Measurements from ENCODE around the gene CSF1R. TPM values are rescaled to one million over a fixed set of nuclear protein-coding genes. Genes with fewer than 3 reads are reported as not detected.
"Not testable (repeated sequence)": the region's sequence is repeated elsewhere in the genome, so short reads cannot be mapped to it uniquely, and the experiment has no call there.

CSF1R gene
- polyA plus RNA-seq, 5 donors: 21.7 to 24.9 (median 23.5) TPM

- DNase-seq: no peak
Measured at GRCh38 chr5:150105928-150106615, 19.7 kb upstream of the CSF1R start.

GRCh38 chr5:150104550-150104870 is 18.2 kb upstream of the CSF1R start:
- no peak for DNase-seq

DNA sequence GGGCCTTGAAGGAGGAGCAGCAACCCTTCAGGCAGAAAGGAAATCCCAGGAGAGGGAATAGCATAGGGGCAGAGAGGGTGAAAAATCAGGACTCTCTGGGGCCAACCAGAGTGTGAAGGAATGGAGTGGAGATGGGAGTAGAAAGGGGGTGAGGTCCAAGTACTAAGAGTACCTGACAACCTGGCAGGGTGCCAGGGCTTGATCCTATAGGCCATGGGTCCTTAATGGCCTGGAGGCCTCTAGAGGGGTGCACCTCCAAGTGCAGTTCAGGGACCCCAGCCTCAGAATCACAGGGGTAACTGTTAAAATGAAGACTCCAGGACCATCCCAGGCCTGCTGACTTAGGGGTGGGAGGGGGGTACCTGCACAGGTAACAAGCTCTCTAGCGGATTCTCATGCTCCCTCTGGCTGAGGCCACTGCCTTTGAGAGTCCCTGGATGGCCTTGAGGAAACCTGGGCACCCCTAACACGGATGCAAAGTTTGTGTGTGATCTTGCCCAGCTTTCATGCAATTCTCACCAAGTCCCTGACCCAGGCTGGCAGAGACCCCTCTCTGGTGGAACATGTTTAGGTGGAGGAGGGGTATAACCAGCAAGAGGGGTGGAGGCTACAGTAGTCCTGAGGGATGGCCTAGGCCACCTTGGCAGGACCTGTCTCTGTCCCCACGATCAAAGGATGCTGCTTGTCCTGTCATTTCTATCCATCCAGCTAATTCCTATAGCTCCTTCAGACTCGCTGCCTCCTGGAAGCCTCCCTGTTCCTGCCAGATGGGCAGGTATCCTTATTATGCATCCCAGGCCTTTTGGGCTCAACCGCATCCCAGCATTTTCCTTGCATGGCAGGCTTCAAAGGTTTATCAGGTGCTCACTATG is 17.6 kb upstream of the CSF1R start:
- DNase-seq: no peak

DNA sequence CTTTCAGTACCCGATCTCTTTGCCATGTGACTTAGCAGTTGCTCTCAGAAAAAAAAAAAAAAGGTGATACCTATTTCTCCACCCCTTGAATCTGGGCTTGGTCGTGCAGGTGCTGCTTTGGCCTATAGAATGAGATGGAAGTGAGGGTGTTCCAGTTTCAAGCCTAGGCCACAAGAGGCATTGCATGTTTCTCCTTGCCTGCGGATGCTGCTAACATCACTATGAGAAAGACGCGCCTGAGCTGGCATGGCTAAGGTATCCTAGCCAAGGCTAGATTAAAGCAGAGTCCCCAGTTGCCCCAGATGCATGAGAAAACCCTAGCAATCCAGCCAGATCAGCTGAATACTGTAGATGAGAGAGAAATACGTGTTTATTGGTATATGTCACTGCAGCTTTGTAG is 14.7 kb upstream of the CSF1R start:
- DNase-seq: no peak

DNA sequence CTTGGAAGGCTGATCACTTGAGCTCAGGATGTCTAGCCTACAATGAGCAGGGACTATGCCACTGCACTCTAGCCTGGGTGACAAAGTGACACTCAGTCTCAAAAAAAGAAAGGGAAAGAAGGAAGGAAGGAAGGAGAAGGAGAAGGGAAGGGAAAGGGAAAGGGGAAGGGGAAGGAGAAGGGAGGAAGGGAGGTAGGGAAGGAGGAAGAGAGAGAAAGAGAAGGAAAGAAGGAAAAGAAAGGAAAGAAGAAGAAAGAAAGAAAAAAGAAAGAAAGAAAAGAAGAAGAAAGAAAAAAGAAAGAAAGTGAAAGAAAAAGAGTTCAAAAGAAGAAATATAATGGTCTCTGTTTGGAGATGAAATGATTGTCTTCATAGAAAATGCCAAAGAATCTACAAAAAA is 10.8 kb upstream of the CSF1R start:
- no peak for DNase-seq

DNA sequence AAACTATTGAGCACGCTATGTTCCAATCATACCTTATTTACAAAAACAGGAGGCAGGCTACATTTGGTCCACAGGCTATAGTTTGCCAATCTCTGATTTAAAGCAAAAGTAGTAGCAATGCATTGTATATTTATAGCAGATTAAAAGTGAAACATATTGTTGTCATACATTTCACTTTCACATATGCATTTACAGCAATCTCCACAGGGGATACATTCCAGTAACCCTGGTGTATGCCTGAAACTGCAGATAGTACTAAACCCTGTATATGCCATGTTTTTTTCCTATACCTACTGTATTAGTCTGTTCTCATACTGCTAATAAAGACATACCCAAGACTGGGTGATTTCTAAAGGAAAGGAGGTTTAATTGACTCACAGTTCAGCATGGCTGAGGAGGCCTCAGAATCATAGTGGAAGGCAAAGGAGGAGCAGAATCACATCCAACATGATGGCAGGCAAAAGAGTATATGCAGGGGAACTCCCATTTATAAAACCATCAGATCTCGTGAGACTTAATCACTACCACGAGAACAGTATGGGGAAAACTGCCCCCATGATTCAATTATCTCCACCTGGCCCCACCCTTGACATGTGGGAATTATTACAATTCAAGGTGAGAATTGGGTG is 5.9 kb upstream of the CSF1R start:
- DNase-seq: no peak

- DNase-seq: no peak
Measured at GRCh38 chr5:150085191-150085912, 1.0 kb downstream of the CSF1R start.

DNA sequence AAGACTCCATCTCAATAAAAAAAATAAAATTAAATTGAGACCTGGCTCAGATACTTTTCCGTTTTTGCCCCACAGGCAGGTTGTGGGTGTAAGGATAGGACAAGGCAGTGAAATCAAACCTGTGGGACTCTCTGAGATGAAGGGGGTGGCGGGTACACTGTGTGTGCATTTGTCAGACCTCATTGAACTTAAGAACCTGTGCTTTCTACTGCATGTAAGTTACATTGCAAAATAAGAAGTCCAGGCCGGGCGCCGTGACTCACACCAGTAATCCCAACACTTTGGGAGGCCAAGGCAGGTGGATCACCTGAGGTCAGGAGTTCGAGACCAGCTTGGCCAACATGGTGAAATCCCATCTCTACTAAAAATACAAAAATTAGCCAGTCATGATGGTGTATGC is 1.6 kb downstream of the CSF1R start:
- DNase-seq: not testable (repeated sequence)

DNA sequence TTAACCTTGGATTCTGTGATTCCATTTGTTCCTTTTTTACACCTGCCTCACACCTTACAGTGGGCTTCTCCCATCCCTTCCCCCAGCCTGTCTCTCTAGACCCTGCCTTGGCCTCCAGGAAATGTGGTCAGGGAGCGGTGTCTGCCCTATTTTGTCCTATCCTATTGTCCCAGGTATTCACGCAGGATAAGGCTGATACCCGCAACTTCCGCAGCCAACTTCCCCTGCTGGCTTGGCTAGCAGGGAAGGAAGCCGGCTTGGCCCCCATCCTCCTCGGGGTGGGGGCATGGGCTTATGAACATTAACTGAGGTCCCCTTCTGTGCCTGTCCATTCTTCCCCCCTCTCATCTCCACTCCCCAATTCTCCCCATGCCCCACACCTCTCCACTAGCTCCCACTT is 3.5 kb downstream of the CSF1R start:
- DNase-seq: no peak

GRCh38 chr5:150082374-150082773 is 4.0 kb downstream of the CSF1R start:
- DNase-seq: no peak

- DNase-seq: peak; percentile 53 to 64
Measured at GRCh38 chr5:150081541-150082283, 4.6 kb downstream of the CSF1R start.

DNA sequence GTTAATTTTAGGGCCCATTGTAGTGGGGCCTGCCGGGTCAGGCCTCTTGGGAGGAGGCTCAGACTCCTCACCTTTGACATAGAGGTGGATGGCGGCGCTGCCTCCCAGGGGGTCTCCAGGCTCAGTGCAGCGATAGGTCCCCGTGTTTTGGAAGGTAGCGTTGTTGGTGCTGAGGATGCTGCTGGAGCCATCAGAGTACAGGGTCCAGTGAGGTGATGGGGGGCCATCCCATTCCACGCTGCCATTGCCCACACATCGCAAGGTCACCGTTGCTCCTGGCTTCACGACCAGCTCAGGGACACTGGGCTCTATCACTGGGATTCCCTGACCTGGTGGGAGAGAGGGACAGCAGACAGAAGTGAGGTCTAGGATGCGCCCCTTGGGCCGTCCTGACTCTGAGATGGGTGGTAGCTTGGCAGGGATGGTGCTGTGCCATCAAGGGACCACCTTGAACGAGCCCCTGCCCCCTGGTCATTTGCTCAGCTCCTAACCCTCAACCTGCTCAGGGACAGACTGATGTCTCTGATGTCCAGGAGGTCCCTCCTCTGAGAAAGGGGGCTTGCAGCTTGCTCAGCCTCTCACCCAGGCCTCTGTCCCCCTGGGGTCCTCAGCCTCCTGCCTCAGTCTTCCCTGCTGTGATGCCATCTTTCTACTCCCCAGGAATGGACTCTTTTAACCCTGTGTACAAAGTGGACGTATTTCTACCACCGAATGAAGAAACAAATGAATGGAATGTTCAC is 5.5 kb downstream of the CSF1R start:
- no peak for DNase-seq

- no peak for DNase-seq
Measured at GRCh38 chr5:150079909-150080461, 6.4 kb downstream of the CSF1R start.

DNA sequence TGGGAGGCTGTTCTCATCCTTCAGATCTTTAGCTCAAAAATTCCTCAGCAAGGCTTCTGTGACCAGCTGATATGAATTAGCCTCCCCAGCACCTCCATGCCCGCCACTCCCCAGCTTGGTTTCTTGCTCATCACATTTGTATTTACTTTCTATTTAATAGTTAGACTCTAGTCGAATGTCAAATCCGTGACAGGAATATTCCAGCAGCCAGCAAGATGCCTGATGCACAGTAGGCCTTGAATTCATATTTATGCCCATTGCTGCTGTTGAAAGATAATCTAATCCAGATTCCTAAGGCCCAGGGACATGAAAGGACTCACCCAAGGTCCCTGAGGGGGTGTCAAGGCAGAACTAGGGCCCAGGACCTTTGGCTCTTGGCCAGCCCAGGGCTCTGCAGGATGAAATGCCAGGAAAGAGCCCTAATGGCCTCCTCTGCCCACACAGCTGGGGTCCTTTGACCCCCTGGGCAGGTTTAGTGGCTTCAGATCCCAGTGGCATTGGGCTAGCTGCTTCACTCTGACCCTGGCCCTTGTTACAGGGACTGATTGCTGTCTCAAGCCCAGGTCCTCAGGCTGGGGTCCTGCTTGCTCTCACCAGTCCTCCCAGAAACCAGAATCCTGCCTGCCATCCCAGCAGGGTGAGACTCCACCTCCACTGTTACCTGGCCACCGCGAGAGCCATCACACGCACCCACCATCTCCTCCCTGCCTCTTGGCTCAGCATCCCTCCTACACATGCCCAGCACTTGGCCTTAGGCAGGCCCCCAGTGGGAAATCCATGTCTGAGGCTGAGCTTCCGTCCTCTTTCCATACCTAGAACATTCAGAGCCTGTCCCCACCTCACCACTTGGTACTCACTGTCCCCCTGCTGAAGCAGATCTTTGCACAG is 7.3 kb downstream of the CSF1R start:
- no peak for DNase-seq

- DNase-seq: no peak
Measured at GRCh38 chr5:150077996-150078801, 8.2 kb downstream of the CSF1R start.

DNA sequence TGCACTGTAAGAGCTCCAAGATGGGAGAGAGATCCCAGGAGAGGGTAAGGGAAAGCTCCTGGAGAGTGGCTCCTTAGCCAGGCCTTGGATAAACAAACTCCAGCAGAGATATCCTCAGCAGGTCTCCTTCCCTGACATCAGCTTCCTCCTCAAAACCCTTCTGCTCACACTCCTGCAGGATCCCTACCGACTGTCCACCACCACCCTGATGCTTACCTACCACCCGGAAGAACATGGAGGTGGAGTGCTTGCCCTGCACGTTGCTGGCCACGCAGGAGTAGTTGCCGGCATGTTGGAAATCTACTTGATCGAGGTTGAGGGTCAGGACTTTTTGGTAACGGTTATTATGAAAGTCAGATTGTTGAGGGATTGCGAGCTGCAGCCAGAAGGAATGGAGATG is 9.3 kb downstream of the CSF1R start:
- no peak for DNase-seq

GRCh38 chr5:150075806-150076205 is 10.5 kb downstream of the CSF1R start:
- no peak for DNase-seq

GRCh38 chr5:150075233-150075632 is 11.1 kb downstream of the CSF1R start:
- no peak for DNase-seq

DNA sequence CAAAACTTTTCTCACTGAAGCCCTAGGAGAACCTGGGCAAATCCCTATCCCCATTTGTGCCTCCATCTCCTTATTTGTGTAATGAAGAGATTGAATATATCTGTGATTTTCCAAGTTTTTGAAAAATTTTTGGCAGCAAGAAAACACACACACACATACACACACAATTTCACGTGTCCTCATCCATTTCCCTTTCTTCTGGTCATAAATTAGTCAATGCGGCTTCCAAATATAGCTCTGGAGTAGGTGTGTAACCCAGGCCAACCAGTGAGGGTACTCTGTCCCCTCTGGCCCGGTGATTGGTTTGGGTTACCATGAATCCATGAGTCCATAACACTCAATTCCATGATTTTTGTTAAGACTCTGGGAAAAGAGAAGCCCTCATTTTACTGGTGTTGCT is 12.7 kb downstream of the CSF1R start:
- no peak for DNase-seq

Data from right lung (tissue), 5 donors.